Thyroid gland (tissue), 4 donors: ENCODE data around the gene INTS3. TPM values are rescaled to one million over a fixed set of nuclear protein-coding genes. Genes with fewer than 3 reads are reported as not detected.

Experiments used
- DNase-seq, 2 donors: peaks; one replicate each; pipeline ENCODE4 v3.0.0-alpha.2; 2019
- H3K27ac ChIP-seq, 3 donors: fragments of 200-600 bp; sonication (generic); 1 replicate in 2 of 3; 2 replicates in 1 of 3; pipeline ENCODE4 v1.5.1; 2016 to 2019; ENCODE audit warnings: mild to moderate bottlenecking in 1 of 3, moderate library complexity in 1 of 3
- H3K27me3 ChIP-seq: fragments of 200-600 bp; sonication (generic); one replicate; pipeline ENCODE4 v1.5.1; 2019
- H3K36me3 ChIP-seq, 2 donors: fragments of 200-600 bp; sonication (generic); one replicate each; pipeline ENCODE4 v1.5.1; 2016 to 2019
- H3K4me1 ChIP-seq, 2 donors: fragments of 200-600 bp; sonication (generic); one replicate each; pipeline ENCODE4 v1.5.1; 2017 to 2019
- H3K4me3 ChIP-seq, 3 donors: fragments of 200-600 bp; sonication (generic); replicated peaks in 1 of 3; 1 replicate in 2 of 3; 2 replicates in 1 of 3; pipeline ENCODE4 v1.5.1; 2016; ENCODE audit warnings: mild to moderate bottlenecking in 1 of 3
- H3K9me3 ChIP-seq: fragments of 200-600 bp; sonication (generic); one replicate; pipeline ENCODE4 v1.5.1; 2017
- CTCF ChIP-seq, 6 experiments: fragments of 200-600 bp in 3 of 6; fragments of 450-650 bp in 3 of 6; sonication (generic) in 3 of 6; IDR thresholded peaks; one replicate each; pipeline ENCODE4 v1.5.1; 2016 to 2019; ENCODE audit warnings: antibody characterized with exemption in 6 of 6, mild to moderate bottlenecking in 2 of 6, inconsistent platforms in 1 of 6, moderate library complexity in 1 of 6
- POLR2A ChIP-seq, 2 donors: fragments of 450-650 bp; IDR thresholded peaks; one replicate each; pipeline ENCODE4 v1.6.1; 2017; ENCODE audit warnings: antibody characterized with exemption in 2 of 2, mild to moderate bottlenecking in 2 of 2, moderate library complexity in 1 of 2
- WGBS, 2 donors: methylation state at CpG; one replicate each; pipeline ENCODE4 v1.1.5; 2017; 5-methylcytosine and 5-hydroxymethylcytosine counted together
- intact Hi-C: fragments of 100-400 bp; cut with DNase I; formaldehyde crosslinking; loops from one replicate; pipeline ENCODE4 v1.15.1; 2023
- total RNA-seq, 4 donors: library from RNA; depleted of rRNA; stranded (reverse); fragments of >200 nt; gene quantifications; one replicate each; pipeline ENCODE4 v1.2.3, GENCODE V29; 2016

INTS3 gene
- total RNA-seq, 4 donors from 2014 or later: 50.0 to 60.9 (median 56.3) TPM

- WGBS, 2 donors: 5 to 8% methylated on average over 8 to 19 of the region's 35 CpGs
- DNase-seq: peak; percentile 60 to 64
- no peaks in the 10 kb centered on the region for H3K27me3 ChIP-seq
- intact Hi-C loops: no loop called here
- H3K36me3 ChIP-seq: peaks cover 12 to 17% of the 10 kb centered on the region in 2 donors
- peak within 1 kb of the TSS; percentile 55 to 73 (median 62) for H3K27ac ChIP-seq
- H3K9me3 ChIP-seq: no peaks in the 10 kb centered on the region
- H3K4me1 ChIP-seq: peaks cover 13 to 61% of the 10 kb centered on the region in 2 donors
- peak within 1 kb of the TSS; percentile 6 to 68 (median 58) for H3K4me3 ChIP-seq
- TF ChIP-seq POLR2A (IDR thresholded peaks at IDR 0.05) (no peak), CTCF (IDR thresholded peaks at IDR 0.05) (no peak)
Observed at GRCh38 chr1:153774780-153775457, 47.1 kb downstream of the INTS3 start, which contains the start of gene SLC27A3. Gene SLC27A3, plus strand, starts transcription at chr1:153775407. Its CDS starts 91 bp downstream, at chr1:153775498.

- Histone ChIP-seq H3K27me3 (no peaks in the 10 kb centered on the region), H3K9me3 (no peaks in the 10 kb centered on the region), H3K27ac (peak overlapping the region; percentile 55 to 73 (median 62)), H3K4me3 (peak overlapping the region; percentile 6 to 68 (median 58)), H3K4me1 (peaks cover 13 to 56% of the 10 kb centered on the region in 2 donors), H3K36me3 (peaks cover 12 to 14% of the 10 kb centered on the region in 2 donors)
- WGBS, 2 donors: 0 to 1% methylated on average over 9 to 26 of the region's 83 CpGs
- TF ChIP-seq POLR2A (IDR thresholded peaks at IDR 0.05): peak; percentile 1 to 52
- TF ChIP-seq CTCF (IDR thresholded peaks at IDR 0.05): peak in 1 of 6 experiments; percentile 12
- DNase-seq: peak; percentile 80 to 84
- intact Hi-C loops: no loop called here
Observed at GRCh38 chr1:153775458-153776327, 47.8 kb downstream of the INTS3 start.

- Histone ChIP-seq H3K27ac (peak overlapping the region; percentile 55 to 73 (median 62)), H3K4me3 (peak overlapping the region; percentile 6 to 68 (median 58)), H3K9me3 (no peaks in the 10 kb centered on the region), H3K36me3 (peaks cover 12 to 14% of the 10 kb centered on the region in 2 donors), H3K4me1 (peaks cover 13 to 50% of the 10 kb centered on the region in 2 donors), H3K27me3 (no peaks in the 10 kb centered on the region)
- peak in 1 of 2 donors; percentile 32 for DNase-seq
- TF ChIP-seq CTCF (IDR thresholded peaks at IDR 0.05) (no peak), POLR2A (IDR thresholded peaks at IDR 0.05) (no peak)
- WGBS, 2 donors: 25 to 36% methylated on average over 3 to 10 of the region's 10 CpGs
- intact Hi-C loops: no loop called here
Observed at GRCh38 chr1:153776352-153776751, 48.5 kb downstream of the INTS3 start.

DNA sequence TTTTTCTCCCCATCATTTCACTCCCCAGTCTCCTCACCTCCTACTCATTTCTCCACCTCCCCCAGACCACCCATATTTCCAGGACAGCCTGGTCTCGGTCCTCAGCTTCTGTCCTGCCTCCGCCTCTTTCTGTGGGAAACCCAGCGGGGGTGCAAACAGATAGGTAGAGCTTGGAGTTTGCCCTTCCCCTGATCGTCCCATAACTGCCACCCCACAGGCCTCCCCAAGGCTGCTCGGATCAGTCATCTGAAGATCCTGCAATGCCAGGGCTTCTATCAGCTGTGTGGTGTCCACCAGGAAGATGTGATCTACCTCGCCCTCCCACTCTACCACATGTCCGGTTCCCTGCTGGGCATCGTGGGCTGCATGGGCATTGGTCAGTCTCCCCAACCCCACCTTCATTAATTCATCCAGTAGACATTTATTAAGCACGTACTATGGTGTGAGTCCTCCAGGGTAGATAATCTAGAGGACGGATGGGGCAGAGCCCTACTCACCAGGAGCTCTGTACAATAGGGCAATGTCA lies 49.1 kb downstream of the INTS3 start:
- Histone ChIP-seq H3K4me3 (no peak overlapping the region), H3K36me3 (peaks cover 7 to 13% of the 10 kb centered on the region in 2 donors), H3K27me3 (no peaks in the 10 kb centered on the region), H3K9me3 (no peaks in the 10 kb centered on the region), H3K4me1 (peaks cover 13 to 46% of the 10 kb centered on the region in 2 donors), H3K27ac (no peak overlapping the region)
- intact Hi-C loops: no loop called here
- no peak for TF ChIP-seq CTCF (IDR thresholded peaks at IDR 0.05)
- no peak for TF ChIP-seq POLR2A (IDR thresholded peaks at IDR 0.05)
- no peak for DNase-seq
- 87 to 92% methylated on average over 10 of the region's 10 CpGs for WGBS, 2 donors
